WI38 (cell line): ENCODE results near the gene UNKL.

ENCODE experiments used
- H3K4me3 ChIP-seq: 2 replicates; pipeline ENCODE4 v1.5.1; 2011; ENCODE audit warnings: low read depth, mild to moderate bottlenecking, control low read depth, low read length
- CTCF ChIP-seq: IDR thresholded peaks from 2 replicates; pipeline ENCODE4 v1.5.1; 2012; ENCODE audit warnings: low read depth, mild to moderate bottlenecking, control low read depth, low read length

The UNKL gene

GRCh38 chr16:1433756-1434155 lies 19.3 kb upstream of the UNKL start:
- no peak for TF ChIP-seq CTCF
- H3K4me3 ChIP-seq, result no peak overlapping the region

- TF ChIP-seq CTCF, result no peak
Observed at GRCh38 chr16:1433263-1433560, 18.7 kb upstream of the UNKL start.

GRCh38 chr16:1432388-1433262 lies 18.1 kb upstream of the UNKL start:
- TF ChIP-seq CTCF, result no peak
- H3K4me3 ChIP-seq, result no peak overlapping the region

More at GRCh38 chr16:1433263-1433560, 18.7 kb upstream of the UNKL start:
- H3K4me3 ChIP-seq, result no peak overlapping the region

- no peak for TF ChIP-seq CTCF
- H3K4me3 ChIP-seq, result no peak overlapping the region
Observed at GRCh38 chr16:1431497-1432270, 17.2 kb upstream of the UNKL start.

- no peak for TF ChIP-seq CTCF
- H3K4me3 ChIP-seq, result no peak within 1 kb of the TSS
Observed at GRCh38 chr16:1430759-1431496, 16.4 kb upstream of the UNKL start, which contains the start of gene PERCC1. Gene PERCC1 (plus strand): TSS chr16:1431078. CDS start chr16:1432594, 1,516 bp downstream.

GRCh38 chr16:1430214-1430758 lies 15.8 kb upstream of the UNKL start:
- TF ChIP-seq CTCF, result no peak
- no peak overlapping the region for H3K4me3 ChIP-seq
